ENCODE results near the gene PIK3R2.
"Not testable (repeated sequence)": the region's sequence is repeated elsewhere in the genome, so short reads cannot be mapped to it uniquely, and the experiment has no call there.

The PIK3R2 gene

DNA sequence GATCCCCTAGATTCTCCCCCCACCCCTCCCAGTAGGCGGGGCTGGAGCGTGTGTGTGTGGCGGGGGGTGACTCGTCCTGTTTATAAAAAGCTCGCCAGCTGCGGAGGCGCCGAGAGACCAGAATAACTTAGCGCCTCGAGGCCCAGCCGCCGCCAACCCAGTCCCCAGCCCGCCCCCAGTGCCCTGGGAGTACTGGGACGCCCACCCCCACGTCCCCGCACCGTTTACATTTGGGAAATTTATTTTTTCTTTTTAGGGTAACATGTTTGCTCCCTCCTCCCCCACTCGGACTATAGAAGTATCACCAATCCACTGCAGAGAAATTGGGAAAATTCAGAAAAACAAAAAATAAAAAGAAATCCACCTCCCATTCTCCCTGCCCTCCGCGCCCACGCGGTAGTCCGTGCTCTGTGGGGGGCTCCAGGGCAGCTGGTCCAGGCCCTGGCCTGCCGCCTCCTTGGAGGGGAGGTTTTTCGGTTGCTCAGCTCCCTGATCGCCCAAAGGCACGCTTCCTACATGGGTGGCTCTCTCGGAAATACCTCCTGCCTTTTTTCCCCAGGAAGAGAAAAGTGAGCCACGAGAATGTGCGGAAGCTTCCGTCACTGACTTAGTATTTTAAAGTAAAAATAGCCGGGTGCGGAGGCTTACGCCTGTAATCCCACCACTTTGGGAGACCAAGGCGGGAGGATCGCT, 52.4 kb downstream of the PIK3R2 start:
- no peak for DNase-seq

GRCh38 chr19:18206018-18206417, 53.1 kb downstream of the PIK3R2 start:
- DNase-seq, result no peak

- DNase-seq, result no peak
These were observed 55.4 kb downstream of the PIK3R2 start for GRCh38 chr19:18208098-18208951.

GRCh38 chr19:18209912-18210311, 56.9 kb downstream of the PIK3R2 start:
- DNase-seq, result not testable (repeated sequence)

DNA sequence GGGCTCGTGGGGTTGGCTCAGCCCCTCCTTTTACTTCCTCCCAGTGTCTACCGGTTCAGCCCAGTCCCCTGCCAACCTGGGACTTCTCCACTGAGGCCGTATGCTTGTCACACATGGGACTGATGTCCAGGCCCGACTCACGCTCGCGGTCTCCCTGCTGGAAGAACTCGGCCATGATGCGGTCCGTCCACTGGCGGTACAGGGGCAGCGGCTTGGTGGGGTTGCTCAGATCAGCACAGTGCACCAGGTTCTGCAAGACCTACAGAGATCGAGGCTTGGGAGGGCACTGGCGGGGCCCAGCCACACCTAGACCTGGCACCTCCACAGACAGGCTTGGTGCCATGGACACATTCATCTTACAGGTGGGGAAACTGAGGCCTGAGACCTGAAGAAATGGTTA, 58.7 kb downstream of the PIK3R2 start:
- DNase-seq, result no peak

- no peak for DNase-seq
These were observed 61.9 kb downstream of the PIK3R2 start for GRCh38 chr19:18214779-18215433.

DNA sequence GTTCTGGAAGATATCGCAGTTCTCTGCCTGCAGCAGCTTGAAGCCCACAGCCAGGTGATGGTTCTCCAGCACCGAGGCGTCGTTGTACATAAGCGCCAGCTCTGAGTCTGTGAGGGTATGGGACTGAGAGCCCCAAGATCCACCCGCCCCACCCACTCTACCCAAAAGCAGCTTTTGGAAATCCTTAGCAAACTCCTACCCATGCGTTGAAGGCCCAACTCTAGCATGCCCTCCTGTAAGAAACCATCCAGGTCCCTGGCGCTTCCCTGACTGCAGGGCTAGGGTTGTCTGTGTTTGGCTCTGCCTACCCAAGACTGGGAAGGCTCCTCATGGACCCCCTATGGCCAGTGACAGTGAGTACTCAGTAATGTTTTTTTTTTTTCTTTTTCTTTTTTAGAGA, 63.8 kb downstream of the PIK3R2 start:
- DNase-seq, result no peak

DNA sequence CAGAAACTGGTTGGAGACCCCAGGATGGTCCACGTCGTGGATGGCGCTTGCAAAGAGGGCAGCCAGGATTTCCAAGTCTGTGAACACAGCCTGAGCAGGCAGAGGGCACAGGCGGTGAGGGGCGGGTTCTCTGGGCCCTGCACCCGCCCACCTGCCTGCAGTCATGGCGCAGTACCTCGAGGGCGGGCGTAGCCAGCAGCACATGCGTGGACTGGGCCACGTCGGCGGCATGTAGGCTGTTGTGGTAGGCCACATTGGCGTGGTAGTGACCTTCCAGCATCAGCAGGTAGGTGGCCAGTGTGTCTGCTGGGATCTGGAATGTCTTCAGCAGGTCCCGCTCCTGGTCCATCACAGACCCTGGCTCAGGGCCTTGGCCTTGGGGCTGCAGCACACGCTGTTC, 65.2 kb downstream of the PIK3R2 start:
- no peak for DNase-seq

DNA sequence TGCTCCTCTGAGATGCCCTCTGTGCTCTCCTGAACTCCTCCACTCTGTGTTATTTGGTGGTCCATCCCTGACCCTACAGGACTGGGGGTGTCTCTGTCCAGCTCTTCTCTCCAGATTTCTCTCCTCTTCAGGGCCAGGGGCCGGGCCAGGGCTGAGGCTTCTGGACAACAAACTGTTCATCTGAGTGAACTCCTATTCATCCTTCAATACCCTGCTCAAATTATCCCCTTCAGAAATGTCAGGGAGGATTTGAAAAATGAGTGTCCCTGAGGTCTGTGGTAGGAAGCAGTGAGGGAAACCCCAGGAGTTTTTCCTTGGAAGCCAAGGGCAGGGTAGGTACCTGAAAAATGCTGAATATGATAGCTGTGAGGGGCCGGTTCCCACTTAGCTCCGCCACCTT, 65.6 kb downstream of the PIK3R2 start:
- no peak for DNase-seq
